Cardiac fibroblast (primary cell): Measurements from ENCODE around the gene SRGAP3.

Experiments used
- DNase-seq, 2 donors: peaks; one replicate each; pipeline versions ENCODE4 v3.0.0 to v3.0.0-alpha.2; 2010; ENCODE audit warnings: low read depth in 2 of 2
- H3K4me3 ChIP-seq, 2 donors: replicated peaks in 1 of 2; 1 replicate in 1 of 2; 2 replicates in 1 of 2; pipeline ENCODE4 v1.5.1; 2011; ENCODE audit warnings: low read depth in 2 of 2, low read length in 2 of 2, mild to moderate bottlenecking in 2 of 2, moderate library complexity in 1 of 2
- CTCF ChIP-seq: IDR thresholded peaks from one replicate; pipeline ENCODE4 v1.5.1; 2011; ENCODE audit warnings: low read depth, mild to moderate bottlenecking, low read length, inconsistent platforms

SRGAP3 gene

GRCh38 chr3:9247361-9247940 is 2.0 kb downstream of the SRGAP3 start:
- H3K4me3 ChIP-seq, result no peak overlapping the region
- DNase-seq, result no peak
- no peak for TF ChIP-seq CTCF

GRCh38 chr3:9246189-9246588 is 3.3 kb downstream of the SRGAP3 start:
- no peak overlapping the region for H3K4me3 ChIP-seq
- DNase-seq, result no peak
- TF ChIP-seq CTCF, result no peak

GRCh38 chr3:9244495-9245183 is 4.8 kb downstream of the SRGAP3 start:
- TF ChIP-seq CTCF, result no peak
- H3K4me3 ChIP-seq, result no peak overlapping the region
- DNase-seq, result no peak

GRCh38 chr3:9241956-9242355 is 7.5 kb downstream of the SRGAP3 start:
- TF ChIP-seq CTCF, result no peak
- H3K4me3 ChIP-seq, result no peak overlapping the region
- no peak for DNase-seq

DNA sequence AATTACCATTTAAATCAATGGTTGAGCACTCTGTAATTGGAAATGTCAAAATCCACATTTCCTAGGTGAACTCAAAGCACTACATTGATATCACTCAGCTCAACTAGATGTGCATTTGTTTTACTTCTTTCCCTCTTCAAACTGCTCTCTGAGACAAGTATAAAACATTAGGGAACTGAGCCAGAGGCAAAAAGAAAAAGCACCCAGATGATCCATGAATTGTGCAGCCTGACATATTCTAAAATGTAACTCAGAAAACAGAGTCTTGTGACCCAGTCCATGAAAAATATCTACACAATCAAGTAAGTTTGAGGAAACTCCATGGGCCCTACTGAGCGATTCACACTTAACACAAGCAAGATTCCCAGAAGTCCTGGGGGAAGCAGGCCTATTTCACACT is 9.8 kb downstream of the SRGAP3 start:
- no peak overlapping the region for H3K4me3 ChIP-seq
- no peak for TF ChIP-seq CTCF
- no peak for DNase-seq

DNA sequence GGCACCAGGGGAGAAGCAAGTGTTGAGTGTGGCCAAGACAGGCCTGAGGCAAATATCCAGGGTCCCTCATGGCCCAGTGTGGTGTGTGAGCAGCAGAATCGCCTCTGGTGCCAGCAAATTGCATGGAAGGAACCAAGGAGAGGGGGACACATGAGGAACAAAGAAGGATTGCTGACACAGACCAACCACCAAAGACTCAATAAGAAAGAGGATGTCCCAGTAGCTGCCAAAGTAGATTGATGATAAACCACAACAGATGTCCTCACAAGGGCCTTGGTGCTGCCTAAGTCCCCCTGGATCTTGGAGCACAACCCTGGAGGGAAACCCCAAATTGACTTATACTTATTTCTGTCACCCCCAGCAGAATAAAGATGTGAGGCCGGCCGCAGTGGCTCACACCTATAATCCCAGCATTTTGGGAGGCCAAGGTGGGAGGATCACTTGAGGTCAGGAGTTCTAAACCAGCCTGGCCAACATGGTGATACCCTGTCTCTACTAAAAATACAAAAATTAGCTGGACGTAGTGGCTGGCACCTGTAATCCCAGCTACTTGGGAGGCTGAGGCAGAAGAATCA is 10.6 kb downstream of the SRGAP3 start:
- no peak overlapping the region for H3K4me3 ChIP-seq
- TF ChIP-seq CTCF, result no peak
- DNase-seq, result no peak
